Activated T-helper 1 cell treated with anti-CD3 and anti-CD28 coated beads, Interleukin-12 subunit alpha, Interleukin-12 subunit beta, Interleukin-2, Interleukin-4 antibody, amounts not matched to agents 30 ng/mL and 10 ng/mL and 1 ng/mL, durations not matched to agents 14 hours and 24 hours and 36 hours (primary cell): ENCODE data around the gene C1QTNF9. TPM values are rescaled to one million over a fixed set of nuclear protein-coding genes. Genes with fewer than 3 reads are reported as not detected.
"Not testable (repeated sequence)": the region's sequence is repeated elsewhere in the genome, so short reads cannot be mapped to it uniquely, and the experiment has no call there.

Source experiments
- DNase-seq: peaks from one replicate; pipeline ENCODE4 v3.0.0; 2021; ENCODE audit warnings: low spot score
- H3K27ac Mint-ChIP-seq: one replicate; pipeline ENCODE4 v1.8.0; 2021; ENCODE audit warnings: mild to moderate bottlenecking, mixed read lengths
- H3K27me3 Mint-ChIP-seq: one replicate; pipeline ENCODE4 v1.8.0; 2022; ENCODE audit warnings: mild to moderate bottlenecking, moderate library complexity, mixed read lengths; ENCODE audit not compliant: insufficient read depth
- H3K36me3 Mint-ChIP-seq: one replicate; pipeline ENCODE4 v1.8.0; 2021; ENCODE audit warnings: low read depth, mixed read lengths
- H3K4me1 Mint-ChIP-seq: one replicate; pipeline ENCODE4 v1.8.0; 2021; ENCODE audit warnings: low read depth, mixed read lengths
- H3K4me3 Mint-ChIP-seq: one replicate; pipeline ENCODE4 v1.8.0; 2021; ENCODE audit warnings: mild to moderate bottlenecking, moderate library complexity, mixed read lengths
- H3K9me3 Mint-ChIP-seq: one replicate; pipeline ENCODE4 v1.8.0; 2021; ENCODE audit warnings: mixed read lengths
- intact Hi-C: fragments of 100-400 bp; cut with micrococcal nuclease; formaldehyde crosslinking; loops from one replicate; pipeline ENCODE4 v1.15.1; 2024
- total RNA-seq: library from RNA; stranded (reverse); gene quantifications from 2 replicates; pipeline ENCODE4 v1.2.3, GENCODE V29; 2022

The C1QTNF9 gene
- total RNA-seq: not detected in 2 replicates

- H3K4me3 Mint-ChIP-seq, DNase-seq, intact Hi-C loops, H3K4me1 Mint-ChIP-seq, H3K27ac Mint-ChIP-seq, H3K27me3 Mint-ChIP-seq, H3K9me3 Mint-ChIP-seq: not testable (repeated sequence)
- H3K36me3 Mint-ChIP-seq: peaks cover 15% of the 10 kb centered on the region
Measured at GRCh38 chr13:24309300-24309699, at the start of gene C1QTNF9. TSS of gene C1QTNF9 (plus strand) at chr13:24309580. CDS start at chr13:24316004, 6,424 bp downstream.

GRCh38 chr13:24261566-24261965 is 47.8 kb upstream of the C1QTNF9 start:
- DNase-seq: no peak
- H3K9me3 Mint-ChIP-seq: no peaks in the 10 kb centered on the region
- H3K36me3 Mint-ChIP-seq: peaks cover 40% of the 10 kb centered on the region
- H3K27me3 Mint-ChIP-seq: no peaks in the 10 kb centered on the region
- peaks cover 79% of the 10 kb centered on the region for H3K4me1 Mint-ChIP-seq
- intact Hi-C loops: no loop called here
- H3K4me3 Mint-ChIP-seq: peak overlapping the region; percentile 24
- H3K27ac Mint-ChIP-seq: peak overlapping the region; percentile 54

- no peak overlapping the region for H3K27ac Mint-ChIP-seq
- peaks cover 87% of the 10 kb centered on the region for H3K4me1 Mint-ChIP-seq
- no peaks in the 10 kb centered on the region for H3K27me3 Mint-ChIP-seq
- H3K4me3 Mint-ChIP-seq: peak overlapping the region; percentile 45
- DNase-seq: no peak
- intact Hi-C loops: loop anchor here (2.0 kb wide), 1 partner anchor 167 kb away; no protein-coding TSS in a partner anchor
- peaks cover 36% of the 10 kb centered on the region for H3K36me3 Mint-ChIP-seq
- H3K9me3 Mint-ChIP-seq: no peaks in the 10 kb centered on the region
Measured at GRCh38 chr13:24263632-24264031, 45.7 kb upstream of the C1QTNF9 start.

- intact Hi-C loops: loop anchor here (1.0 to 2.0 kb wide), 3 partner anchors 9 to 168 kb away; no protein-coding TSS in a partner anchor
- H3K27me3 Mint-ChIP-seq: no peaks in the 10 kb centered on the region
- peaks cover 83% of the 10 kb centered on the region for H3K4me1 Mint-ChIP-seq
- H3K9me3 Mint-ChIP-seq: no peaks in the 10 kb centered on the region
- peak; percentile 76 for DNase-seq
- H3K27ac Mint-ChIP-seq: peak overlapping the region; percentile 78
- H3K36me3 Mint-ChIP-seq: peaks cover 31% of the 10 kb centered on the region
- H3K4me3 Mint-ChIP-seq: peak overlapping the region; percentile 45
Measured at GRCh38 chr13:24264976-24265375, 44.4 kb upstream of the C1QTNF9 start.

GRCh38 chr13:24265453-24265852 is 43.9 kb upstream of the C1QTNF9 start:
- H3K4me1 Mint-ChIP-seq: peaks cover 83% of the 10 kb centered on the region
- no peak for DNase-seq
- H3K9me3 Mint-ChIP-seq: no peaks in the 10 kb centered on the region
- peaks cover 29% of the 10 kb centered on the region for H3K36me3 Mint-ChIP-seq
- intact Hi-C loops: loop anchor here (1.0 to 2.0 kb wide), 3 partner anchors 9 to 169 kb away; no protein-coding TSS in a partner anchor
- H3K27me3 Mint-ChIP-seq: no peaks in the 10 kb centered on the region
- H3K4me3 Mint-ChIP-seq: peak overlapping the region; percentile 45
- peak overlapping the region; percentile 78 for H3K27ac Mint-ChIP-seq

- no peaks in the 10 kb centered on the region for H3K9me3 Mint-ChIP-seq
- no peaks in the 10 kb centered on the region for H3K27me3 Mint-ChIP-seq
- intact Hi-C loops: loop anchor here (1.0 kb wide), 1 partner anchor 34 kb away; no protein-coding TSS in a partner anchor
- peaks cover 84% of the 10 kb centered on the region for H3K4me1 Mint-ChIP-seq
- peaks cover 23% of the 10 kb centered on the region for H3K36me3 Mint-ChIP-seq
- DNase-seq: peak; percentile 38
- H3K27ac Mint-ChIP-seq: peak overlapping the region; percentile 95
- H3K4me3 Mint-ChIP-seq: peak overlapping the region; percentile 82
Measured at GRCh38 chr13:24267274-24267673, 42.1 kb upstream of the C1QTNF9 start.

- no peak for DNase-seq
- peaks cover 84% of the 10 kb centered on the region for H3K4me1 Mint-ChIP-seq
Measured at GRCh38 chr13:24267801-24268200, 41.6 kb upstream of the C1QTNF9 start.

GRCh38 chr13:24269821-24270220 is 39.6 kb upstream of the C1QTNF9 start:
- peaks cover 23% of the 10 kb centered on the region for H3K36me3 Mint-ChIP-seq
- no peak for DNase-seq
- H3K4me1 Mint-ChIP-seq: peaks cover 84% of the 10 kb centered on the region
- peak overlapping the region; percentile 93 for H3K27ac Mint-ChIP-seq
- H3K9me3 Mint-ChIP-seq: no peaks in the 10 kb centered on the region
- intact Hi-C loops: loop anchor here (2.0 to 10.0 kb wide), 8 partner anchors 19 to 1785 kb away; partner anchors contain the start of genes ATP12A, MTMR6 and SHISA2
- H3K4me3 Mint-ChIP-seq: peak overlapping the region; percentile 88
- no peaks in the 10 kb centered on the region for H3K27me3 Mint-ChIP-seq

More at GRCh38 chr13:24267801-24268200, 41.6 kb upstream of the C1QTNF9 start:
- Mint-ChIP-seq H3K36me3 (peaks cover 26% of the 10 kb centered on the region), H3K27ac (peak overlapping the region; percentile 95), H3K9me3 (no peaks in the 10 kb centered on the region), H3K27me3 (no peaks in the 10 kb centered on the region), H3K4me3 (peak overlapping the region; percentile 82)
- intact Hi-C loops: loop anchor here (1.0 kb wide), 1 partner anchor 34 kb away; no protein-coding TSS in a partner anchor

- H3K4me3 Mint-ChIP-seq: peak overlapping the region; percentile 88
- H3K27ac Mint-ChIP-seq: peak overlapping the region; percentile 93
- peaks cover 82% of the 10 kb centered on the region for H3K4me1 Mint-ChIP-seq
- peak; percentile 54 for DNase-seq
- peaks cover 23% of the 10 kb centered on the region for H3K36me3 Mint-ChIP-seq
- no peaks in the 10 kb centered on the region for H3K27me3 Mint-ChIP-seq
- H3K9me3 Mint-ChIP-seq: no peaks in the 10 kb centered on the region
- intact Hi-C loops: loop anchor here (2.0 to 10.0 kb wide), 8 partner anchors 20 to 1784 kb away; partner anchors contain the start of genes ATP12A, MTMR6 and SHISA2
Measured at GRCh38 chr13:24270639-24271141, 38.7 kb upstream of the C1QTNF9 start.

GRCh38 chr13:24271231-24271600 is 38.2 kb upstream of the C1QTNF9 start:
- DNase-seq: no peak
- Mint-ChIP-seq H3K27ac (peak overlapping the region; percentile 93), H3K27me3 (no peaks in the 10 kb centered on the region), H3K9me3 (no peaks in the 10 kb centered on the region), H3K4me1 (peaks cover 83% of the 10 kb centered on the region), H3K4me3 (peak overlapping the region; percentile 88), H3K36me3 (peaks cover 22% of the 10 kb centered on the region)
- intact Hi-C loops: loop anchor here (2.0 to 10.0 kb wide), 8 partner anchors 20 to 1784 kb away; partner anchors contain the start of genes ATP12A, MTMR6 and SHISA2

- intact Hi-C loops: loop anchor here (2.0 to 10.0 kb wide), 8 partner anchors 21 to 1783 kb away; partner anchors contain the start of genes ATP12A, MTMR6 and SHISA2
- DNase-seq: peak; percentile 59
- H3K27me3 Mint-ChIP-seq: no peaks in the 10 kb centered on the region
- peaks cover 22% of the 10 kb centered on the region for H3K36me3 Mint-ChIP-seq
- H3K4me3 Mint-ChIP-seq: peak overlapping the region; percentile 88
- H3K4me1 Mint-ChIP-seq: peaks cover 83% of the 10 kb centered on the region
- peak overlapping the region; percentile 93 for H3K27ac Mint-ChIP-seq
- H3K9me3 Mint-ChIP-seq: no peaks in the 10 kb centered on the region
Measured at GRCh38 chr13:24271601-24272451, 37.6 kb upstream of the C1QTNF9 start.

- H3K4me3 Mint-ChIP-seq: peak overlapping the region; percentile 88
- no peaks in the 10 kb centered on the region for H3K9me3 Mint-ChIP-seq
- H3K36me3 Mint-ChIP-seq: peaks cover 17% of the 10 kb centered on the region
- DNase-seq: no peak
- intact Hi-C loops: loop anchor here (5.0 to 10.0 kb wide), 7 partner anchors 185 to 1782 kb away; partner anchors contain the start of genes ATP12A, MTMR6 and SHISA2
- peak overlapping the region; percentile 93 for H3K27ac Mint-ChIP-seq
- no peaks in the 10 kb centered on the region for H3K27me3 Mint-ChIP-seq
- H3K4me1 Mint-ChIP-seq: peaks cover 81% of the 10 kb centered on the region
Measured at GRCh38 chr13:24272452-24273161, 36.8 kb upstream of the C1QTNF9 start.
